Activated T-cell treated with anti-CD3 and anti-CD28 coated beads, Interleukin-2, amount 50 U/mL, for 4 hours (primary cell): Measurements from ENCODE around the gene RELN. TPM values are rescaled to one million over a fixed set of nuclear protein-coding genes. Genes with fewer than 3 reads are reported as not detected.
"Not testable (repeated sequence)": the region's sequence is repeated elsewhere in the genome, so short reads cannot be mapped to it uniquely, and the experiment has no call there.

ENCODE experiments used
- ATAC-seq, 2 donors: fragments of 200-7000 bp; cut with Tn5 transposase; one replicate each; pipeline ENCODE4 v1.10.0; 2021
- DNase-seq: peaks from one replicate; pipeline ENCODE4 v3.0.0-alpha.2; 2020
- H3K27me3 Mint-ChIP-seq: one replicate; pipeline ENCODE4 v1.8.0; 2021; ENCODE audit warnings: low read depth, mixed read lengths
- H3K36me3 Mint-ChIP-seq: one replicate; pipeline ENCODE4 v1.8.0; 2022; ENCODE audit warnings: mixed read lengths; ENCODE audit not compliant: insufficient read depth
- H3K4me1 Mint-ChIP-seq: one replicate; pipeline ENCODE4 v1.8.0; 2021; ENCODE audit warnings: low read depth, mixed read lengths
- H3K4me3 Mint-ChIP-seq: one replicate; pipeline ENCODE4 v1.8.0; 2021; ENCODE audit warnings: mild to moderate bottlenecking, moderate library complexity, mixed read lengths
- H3K9me3 Mint-ChIP-seq: one replicate; pipeline ENCODE4 v1.8.0; 2021; ENCODE audit warnings: mixed read lengths
- total RNA-seq, 3 donors: library from RNA; stranded (reverse); gene quantifications; one replicate each; pipeline ENCODE4 v1.2.1, GENCODE V29; 2021

Gene RELN
- total RNA-seq, 3 donors from 2014 or later, result 0.15 to 0.24 (median 0.22) TPM

DNA sequence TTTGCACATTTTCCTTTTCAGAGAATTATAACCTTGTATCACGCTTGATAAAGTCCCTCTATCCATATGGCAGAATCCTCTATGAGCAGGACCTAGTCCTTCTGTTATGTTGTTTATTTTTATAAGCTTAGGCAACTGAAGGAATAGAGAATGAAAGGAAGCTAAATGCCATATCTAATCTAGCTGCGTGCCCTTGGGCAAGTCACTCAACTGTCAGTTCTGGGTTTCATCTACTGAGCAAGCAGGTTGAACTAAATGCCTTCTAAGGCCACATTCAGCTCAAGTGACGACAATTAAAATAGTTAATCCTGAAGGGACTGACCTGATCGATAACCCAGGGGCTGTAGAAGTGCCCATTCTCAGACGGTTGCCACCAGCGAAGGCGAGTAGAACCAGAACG is 449.6 kb downstream of the RELN start:
- DNase-seq, result no peak
- no peak overlapping the region for H3K4me3 Mint-ChIP-seq

DNA sequence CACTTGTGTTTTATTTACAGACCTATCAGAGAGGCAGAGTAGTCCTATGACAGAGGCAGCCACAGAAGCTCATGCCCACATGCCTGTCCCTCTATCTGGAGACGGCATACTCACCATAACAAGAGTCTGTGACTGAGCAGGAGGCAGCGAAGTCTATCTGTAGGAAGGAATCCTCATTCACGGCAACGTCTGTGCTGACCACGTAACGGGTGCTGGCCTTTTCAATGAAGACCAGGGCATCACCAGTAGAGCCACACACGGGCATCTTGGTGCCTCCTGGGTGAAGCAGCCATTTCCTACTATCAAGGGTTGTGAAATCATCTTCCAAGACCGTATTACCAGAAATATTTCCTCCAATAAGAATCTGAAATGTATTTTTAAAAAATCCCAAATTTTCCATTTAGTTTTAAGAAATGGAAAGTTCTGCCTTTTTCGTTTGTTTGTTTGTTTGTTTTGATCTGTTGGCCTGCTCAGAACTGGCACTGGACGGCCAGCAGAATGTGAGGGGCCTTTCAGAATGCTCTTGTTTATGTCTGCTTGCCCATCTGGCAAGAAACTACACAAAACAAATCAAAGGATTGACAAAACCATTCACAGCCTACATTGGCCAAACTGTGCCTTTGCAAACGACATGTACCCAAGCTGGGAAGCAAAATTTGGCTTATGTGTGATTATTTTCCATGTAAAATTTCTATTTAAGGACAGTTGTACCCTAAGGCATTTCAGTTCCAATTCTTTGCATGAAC is 450.3 kb downstream of the RELN start:
- DNase-seq (no peak), ATAC-seq (no peak)
- Mint-ChIP-seq H3K4me3 (no peak overlapping the region), H3K27me3 (peaks cover 12% of the 10 kb centered on the region), H3K9me3 (no peaks in the 10 kb centered on the region), H3K4me1 (no peaks in the 10 kb centered on the region), H3K36me3 (no peaks in the 10 kb centered on the region)

More for the DNA sequence above, 449.6 kb downstream of the RELN start:
- Mint-ChIP-seq H3K27me3 (peaks cover 12% of the 10 kb centered on the region), H3K9me3 (no peaks in the 10 kb centered on the region), H3K4me1 (no peaks in the 10 kb centered on the region), H3K36me3 (no peaks in the 10 kb centered on the region)
- ATAC-seq, result no peak

DNA sequence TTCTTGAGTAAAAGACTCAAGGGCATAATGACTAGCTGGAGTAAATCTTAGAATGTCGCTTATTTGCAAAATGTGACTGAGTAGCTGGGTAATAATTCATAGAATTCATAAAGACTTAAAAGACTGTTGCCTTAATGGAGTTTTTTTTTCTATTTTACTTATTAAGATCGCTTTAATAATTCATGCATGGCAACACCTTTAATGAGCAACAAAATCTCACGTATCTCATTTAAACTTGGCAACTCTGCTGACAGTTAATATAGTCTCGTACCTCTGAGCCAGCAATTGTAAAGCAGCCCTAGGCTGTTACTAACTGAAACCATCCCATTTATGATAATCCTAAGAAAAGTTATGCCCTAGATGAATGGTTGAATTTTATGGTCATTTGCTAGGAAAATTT is 455.7 kb downstream of the RELN start:
- ATAC-seq (no peak), DNase-seq (no peak)
- Mint-ChIP-seq H3K27me3 (peaks cover 11% of the 10 kb centered on the region), H3K4me1 (no peaks in the 10 kb centered on the region), H3K4me3 (no peak overlapping the region), H3K36me3 (no peaks in the 10 kb centered on the region), H3K9me3 (no peaks in the 10 kb centered on the region)

DNA sequence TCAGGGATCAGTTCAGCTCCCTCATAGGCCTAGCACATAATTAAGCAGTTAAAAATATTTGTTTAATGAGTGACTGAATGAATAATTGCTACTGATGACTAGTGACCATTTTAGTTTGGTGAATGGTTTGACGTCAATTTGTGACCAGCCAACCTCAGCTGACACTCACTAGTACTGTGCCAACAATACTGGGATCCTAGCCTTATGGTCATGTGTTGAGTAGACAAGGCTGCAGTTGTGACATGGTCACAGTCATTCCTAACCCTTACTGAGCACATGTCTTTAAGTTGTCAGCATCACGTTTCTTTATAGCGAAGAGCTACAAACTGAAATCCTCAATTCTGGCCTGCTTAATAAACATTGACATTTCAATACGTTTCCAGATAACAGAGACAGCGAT is 456.5 kb downstream of the RELN start:
- Mint-ChIP-seq H3K27me3 (peaks cover 10% of the 10 kb centered on the region), H3K4me3 (no peak overlapping the region), H3K9me3 (no peaks in the 10 kb centered on the region), H3K4me1 (no peaks in the 10 kb centered on the region), H3K36me3 (no peaks in the 10 kb centered on the region)
- DNase-seq (no peak), ATAC-seq (no peak)

DNA sequence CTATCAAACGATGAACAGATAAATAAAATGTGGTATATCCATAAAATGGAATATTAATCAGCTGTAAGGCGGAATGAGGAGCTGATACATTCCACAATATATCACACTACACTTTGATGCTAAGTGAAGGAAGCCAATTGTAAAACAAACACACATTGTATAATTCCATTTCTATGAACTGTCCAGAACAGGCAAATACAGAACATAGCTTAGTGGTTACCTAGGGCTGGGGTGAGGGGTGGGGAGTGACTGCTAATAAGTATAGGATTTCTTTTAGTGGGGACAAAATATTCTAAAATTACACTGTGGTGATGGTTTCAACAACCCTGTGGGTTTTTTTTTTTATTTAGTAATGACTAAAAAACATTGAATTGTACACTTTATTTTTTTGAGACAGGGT is 461.3 kb downstream of the RELN start:
- Mint-ChIP-seq H3K36me3 (no peaks in the 10 kb centered on the region), H3K4me3 (no peak overlapping the region), H3K4me1 (no peaks in the 10 kb centered on the region), H3K27me3 (peaks cover 12% of the 10 kb centered on the region), H3K9me3 (no peaks in the 10 kb centered on the region)
- ATAC-seq (no peak), DNase-seq (no peak)

DNA sequence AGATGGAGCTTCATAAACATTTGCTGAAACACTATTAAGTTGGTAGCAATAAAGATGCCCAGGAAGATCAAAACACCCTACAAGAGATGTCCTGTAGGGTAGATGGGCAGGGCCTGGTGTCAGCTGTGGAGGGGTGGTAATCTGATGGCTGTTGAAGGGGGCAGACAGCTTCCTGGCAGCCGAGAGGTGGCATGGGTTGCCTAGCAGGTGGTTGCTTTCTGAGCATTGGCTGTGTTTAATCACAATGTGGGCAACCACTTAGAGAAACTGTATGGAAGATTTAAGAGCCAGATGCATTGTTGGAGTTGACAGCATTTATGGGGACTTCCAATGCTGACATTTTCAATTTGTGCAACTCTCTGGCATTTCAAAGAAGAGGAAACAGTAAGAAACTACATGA is 463.5 kb downstream of the RELN start:
- H3K9me3 Mint-ChIP-seq, result no peaks in the 10 kb centered on the region
- H3K36me3 Mint-ChIP-seq, result no peaks in the 10 kb centered on the region
- DNase-seq (no peak), ATAC-seq (no peak)
- peaks cover 9% of the 10 kb centered on the region for H3K27me3 Mint-ChIP-seq
- no peak overlapping the region for H3K4me3 Mint-ChIP-seq
- no peaks in the 10 kb centered on the region for H3K4me1 Mint-ChIP-seq

DNA sequence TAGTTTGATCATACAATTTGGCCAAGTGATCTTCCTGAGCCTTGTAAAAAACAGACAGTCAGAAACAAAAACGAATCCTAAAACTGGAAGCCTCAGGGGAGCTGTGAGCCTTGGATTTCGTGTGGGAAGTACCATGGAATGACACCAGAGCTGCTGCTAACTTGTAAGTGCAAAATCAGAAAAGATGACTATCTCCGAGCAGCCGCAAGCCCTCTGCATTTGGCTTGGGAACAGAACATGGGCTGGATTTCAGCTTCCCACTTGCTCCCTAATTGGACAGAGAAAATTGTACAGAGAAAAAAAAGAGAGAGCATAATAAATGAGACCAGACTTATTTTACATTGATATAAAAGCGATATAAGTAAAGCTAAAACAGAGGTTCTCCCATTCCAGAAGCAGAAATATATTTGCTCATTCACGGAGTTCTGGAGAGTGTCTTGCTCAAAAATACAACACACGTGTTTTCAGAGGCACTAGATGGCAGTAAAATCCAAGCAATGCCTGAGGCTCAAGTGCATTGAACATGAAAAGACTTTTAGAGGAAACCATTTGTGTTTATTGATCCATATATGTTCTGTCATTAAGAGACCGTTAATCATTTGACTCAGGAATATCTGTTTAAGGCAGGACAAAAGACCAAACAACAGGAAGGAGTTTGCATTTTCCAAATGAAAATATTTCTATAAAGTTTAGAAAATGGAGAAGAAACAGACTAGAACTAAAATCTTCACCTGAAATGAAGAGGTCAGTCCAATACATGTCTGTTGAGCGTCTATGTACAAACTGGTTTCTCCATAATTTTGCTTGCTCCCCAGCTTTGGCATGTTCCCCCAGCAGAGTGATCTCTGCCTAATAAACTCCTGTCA is 465.2 kb downstream of the RELN start:
- H3K9me3 Mint-ChIP-seq, result no peaks in the 10 kb centered on the region
- no peak overlapping the region for H3K4me3 Mint-ChIP-seq
- ATAC-seq (no peak), DNase-seq (no peak)
- H3K4me1 Mint-ChIP-seq, result no peaks in the 10 kb centered on the region
- H3K27me3 Mint-ChIP-seq, result peaks cover 9% of the 10 kb centered on the region
- no peaks in the 10 kb centered on the region for H3K36me3 Mint-ChIP-seq

DNA sequence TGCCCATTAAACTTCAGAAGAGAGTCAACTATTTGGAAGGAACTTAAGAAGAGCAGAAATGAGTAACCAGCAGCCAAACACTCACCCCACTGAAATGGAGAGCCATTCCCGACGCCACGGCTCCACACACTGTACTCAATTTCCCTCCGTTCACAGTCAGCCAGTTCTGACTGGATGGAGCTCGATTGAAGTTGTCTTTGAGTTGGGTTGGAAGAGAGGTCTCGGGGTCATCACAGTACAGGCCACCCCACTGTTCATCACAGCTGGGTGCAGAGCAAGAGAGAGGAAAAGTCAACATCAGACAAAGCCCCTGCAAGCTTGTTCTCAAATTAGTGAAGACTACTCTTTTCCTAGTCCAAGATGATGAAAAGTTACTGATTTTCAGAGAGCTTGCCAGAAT is 467.5 kb downstream of the RELN start:
- H3K4me3 Mint-ChIP-seq, result no peak overlapping the region
- peaks cover 10% of the 10 kb centered on the region for H3K27me3 Mint-ChIP-seq
- no peak for DNase-seq
- no peaks in the 10 kb centered on the region for H3K4me1 Mint-ChIP-seq
- ATAC-seq, result no peak
- no peaks in the 10 kb centered on the region for H3K9me3 Mint-ChIP-seq
- H3K36me3 Mint-ChIP-seq, result no peaks in the 10 kb centered on the region

DNA sequence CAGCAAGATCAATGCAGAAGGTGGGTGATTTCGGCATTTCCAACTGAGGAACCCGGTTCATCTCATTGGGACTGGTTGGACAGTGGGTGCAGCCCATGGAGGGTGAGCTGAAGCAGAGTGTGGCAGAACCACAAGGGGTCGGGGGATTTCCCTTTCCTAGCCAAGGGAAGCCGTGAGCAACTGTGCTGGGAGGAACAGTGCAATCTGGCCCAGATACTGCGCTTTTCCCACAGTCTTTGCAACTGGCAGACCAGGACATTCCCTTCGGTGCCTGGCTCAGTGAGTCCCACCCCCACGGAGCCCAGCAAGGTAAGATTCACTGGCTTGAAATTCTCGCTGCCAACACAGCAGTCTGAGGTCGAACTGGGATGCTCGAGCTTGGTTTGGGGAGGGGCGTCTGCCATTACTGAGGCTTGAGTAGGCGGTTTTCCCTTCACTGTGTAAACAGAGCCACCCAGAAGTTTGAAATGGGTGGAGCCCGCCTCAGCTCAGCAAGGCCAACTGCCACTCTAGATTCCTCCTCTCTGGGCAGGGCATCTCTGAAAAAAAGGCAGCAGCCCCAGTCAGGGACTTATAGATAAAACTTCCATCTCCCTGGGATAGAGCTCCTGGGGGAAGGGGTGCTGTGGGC is 484.8 kb downstream of the RELN start:
- Mint-ChIP-seq H3K4me3 (no peak overlapping the region), H3K36me3 (no peaks in the 10 kb centered on the region), H3K27me3 (peaks cover 35% of the 10 kb centered on the region)

DNA sequence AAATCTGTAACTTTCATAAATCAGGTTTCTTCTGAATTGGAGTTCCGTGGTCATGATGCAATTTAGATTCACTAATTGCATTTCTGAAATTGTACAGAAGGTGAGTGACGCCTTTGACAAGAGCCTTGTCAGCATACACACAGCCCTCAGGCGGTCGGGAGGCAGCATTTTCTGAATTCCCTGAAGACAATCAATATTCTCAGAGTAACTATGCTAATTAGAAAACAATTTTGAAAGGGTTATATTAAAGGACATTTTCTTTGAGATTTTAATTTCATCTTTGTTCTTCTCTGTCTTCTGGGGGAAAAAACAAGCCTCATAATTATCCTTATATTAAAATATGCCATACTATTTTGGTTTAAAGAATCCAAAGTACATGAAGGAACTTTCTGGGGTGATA is 488.3 kb downstream of the RELN start:
- Mint-ChIP-seq H3K4me1 (no peaks in the 10 kb centered on the region), H3K27me3 (peaks cover 32% of the 10 kb centered on the region), H3K9me3 (peaks cover 6% of the 10 kb centered on the region), H3K36me3 (no peaks in the 10 kb centered on the region), H3K4me3 (no peak overlapping the region)
- DNase-seq (no peak), ATAC-seq (no peak)

More for the DNA sequence above, 484.8 kb downstream of the RELN start:
- Mint-ChIP-seq H3K4me1 (no peaks in the 10 kb centered on the region), H3K9me3 (peaks cover 6% of the 10 kb centered on the region)
- DNase-seq, result no peak
- no peak for ATAC-seq

DNA sequence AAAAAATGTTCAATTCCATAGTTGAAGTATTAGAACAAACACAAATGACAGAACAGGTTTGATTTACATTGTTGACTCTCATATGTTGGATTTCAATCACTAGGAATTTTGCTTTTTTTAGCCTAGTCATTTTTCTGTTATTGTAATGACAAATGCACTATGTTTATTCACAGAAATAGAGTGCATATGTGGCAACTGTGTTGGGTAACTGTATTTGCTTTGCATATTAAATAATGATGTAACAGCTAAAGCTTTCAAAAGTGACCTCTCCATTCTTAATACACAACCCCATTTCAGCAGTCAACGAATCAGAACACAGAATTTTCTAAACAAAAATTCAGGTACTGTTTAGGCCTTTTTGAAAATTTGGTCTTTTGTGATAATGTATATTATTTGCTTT is 489.5 kb downstream of the RELN start:
- peaks cover 30% of the 10 kb centered on the region for H3K27me3 Mint-ChIP-seq

DNA sequence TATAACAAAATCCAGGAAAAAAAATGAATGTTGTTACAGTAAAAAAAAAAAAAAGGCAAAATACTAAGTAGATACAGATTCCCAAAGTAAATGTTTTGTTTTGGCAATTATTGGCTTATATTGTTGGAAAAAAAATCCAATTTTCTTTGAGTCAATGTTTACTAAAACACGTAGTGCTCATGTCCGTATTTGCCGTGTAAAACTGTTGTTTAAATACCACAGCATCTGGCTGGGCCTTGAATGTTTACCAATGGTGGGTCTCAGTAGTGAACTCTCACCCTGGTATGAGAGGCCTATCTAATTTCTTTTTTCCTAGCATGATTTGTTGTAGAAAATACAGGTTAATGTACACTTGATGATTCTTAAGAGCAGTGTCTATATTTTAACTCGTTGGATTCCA is 502.0 kb downstream of the RELN start:
- Mint-ChIP-seq H3K9me3 (no peaks in the 10 kb centered on the region), H3K36me3 (no peaks in the 10 kb centered on the region), H3K4me1 (no peaks in the 10 kb centered on the region), H3K4me3 (no peak overlapping the region), H3K27me3 (peaks cover 2% of the 10 kb centered on the region)
- ATAC-seq, result no peak
- no peak for DNase-seq

More for the DNA sequence above, 489.5 kb downstream of the RELN start:
- H3K4me3 Mint-ChIP-seq, result no peak overlapping the region
- H3K36me3 Mint-ChIP-seq, result no peaks in the 10 kb centered on the region
- DNase-seq (no peak), ATAC-seq (no peak)
- no peaks in the 10 kb centered on the region for H3K4me1 Mint-ChIP-seq
- no peaks in the 10 kb centered on the region for H3K9me3 Mint-ChIP-seq

DNA sequence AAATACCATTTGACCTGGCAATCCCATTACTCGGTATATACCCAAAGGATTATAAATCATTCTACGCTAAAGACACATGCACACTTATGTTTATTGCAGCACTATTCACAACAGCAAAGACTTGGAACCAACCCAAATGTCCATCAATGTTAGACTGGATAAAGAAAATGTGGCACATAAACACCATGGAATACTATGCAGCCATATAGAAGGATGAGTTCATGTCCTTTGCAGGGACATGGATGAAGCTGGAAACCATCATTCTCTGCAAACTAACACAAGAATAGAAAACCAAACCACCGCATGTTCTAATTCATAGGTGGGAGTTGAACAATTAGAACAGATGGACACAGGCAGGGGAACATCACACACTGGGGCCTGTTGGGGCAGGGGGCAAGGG is 502.6 kb downstream of the RELN start:
- DNase-seq, H3K36me3 Mint-ChIP-seq, ATAC-seq, H3K4me1 Mint-ChIP-seq, H3K9me3 Mint-ChIP-seq, H3K4me3 Mint-ChIP-seq, H3K27me3 Mint-ChIP-seq: not testable (repeated sequence)

DNA sequence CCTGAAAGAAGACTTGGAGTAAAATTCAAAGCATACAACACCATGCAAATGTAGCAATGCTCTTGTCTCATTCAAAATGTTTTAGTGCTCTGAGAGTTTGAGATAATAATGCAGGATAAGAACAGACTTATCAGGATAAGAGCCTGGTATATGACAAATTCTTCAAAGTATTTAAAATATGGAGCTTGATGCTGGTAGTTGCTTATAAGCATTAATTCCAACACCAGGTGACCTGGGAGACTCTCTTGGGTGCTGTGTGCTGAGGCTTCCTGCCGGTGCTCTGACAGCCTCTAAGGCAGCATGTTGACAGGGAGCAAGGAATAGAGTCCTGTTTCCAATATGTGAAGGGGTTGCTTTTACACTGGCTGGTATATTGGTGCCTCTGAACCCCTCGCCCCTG is 508.7 kb downstream of the RELN start:
- no peak for ATAC-seq
- H3K4me3 Mint-ChIP-seq, result no peak overlapping the region
- no peak for DNase-seq
- H3K36me3 Mint-ChIP-seq, result no peaks in the 10 kb centered on the region
- H3K27me3 Mint-ChIP-seq, result peaks cover 8% of the 10 kb centered on the region
- H3K4me1 Mint-ChIP-seq, result no peaks in the 10 kb centered on the region
- no peaks in the 10 kb centered on the region for H3K9me3 Mint-ChIP-seq
